COLO829 (cell line): ENCODE results near the gene ENOSF1.
"Not testable (repeated sequence)": the region's sequence is repeated elsewhere in the genome, so short reads cannot be mapped to it uniquely, and the experiment has no call there.

ENCODE experiments used
- DNase-seq: peaks from one replicate; pipeline ENCODE4 v3.0.0; 2012; ENCODE audit warnings: low spot score

Gene ENOSF1

GRCh38 chr18:706405-706804 is 6.0 kb downstream of the ENOSF1 start:
- no peak for DNase-seq

DNA sequence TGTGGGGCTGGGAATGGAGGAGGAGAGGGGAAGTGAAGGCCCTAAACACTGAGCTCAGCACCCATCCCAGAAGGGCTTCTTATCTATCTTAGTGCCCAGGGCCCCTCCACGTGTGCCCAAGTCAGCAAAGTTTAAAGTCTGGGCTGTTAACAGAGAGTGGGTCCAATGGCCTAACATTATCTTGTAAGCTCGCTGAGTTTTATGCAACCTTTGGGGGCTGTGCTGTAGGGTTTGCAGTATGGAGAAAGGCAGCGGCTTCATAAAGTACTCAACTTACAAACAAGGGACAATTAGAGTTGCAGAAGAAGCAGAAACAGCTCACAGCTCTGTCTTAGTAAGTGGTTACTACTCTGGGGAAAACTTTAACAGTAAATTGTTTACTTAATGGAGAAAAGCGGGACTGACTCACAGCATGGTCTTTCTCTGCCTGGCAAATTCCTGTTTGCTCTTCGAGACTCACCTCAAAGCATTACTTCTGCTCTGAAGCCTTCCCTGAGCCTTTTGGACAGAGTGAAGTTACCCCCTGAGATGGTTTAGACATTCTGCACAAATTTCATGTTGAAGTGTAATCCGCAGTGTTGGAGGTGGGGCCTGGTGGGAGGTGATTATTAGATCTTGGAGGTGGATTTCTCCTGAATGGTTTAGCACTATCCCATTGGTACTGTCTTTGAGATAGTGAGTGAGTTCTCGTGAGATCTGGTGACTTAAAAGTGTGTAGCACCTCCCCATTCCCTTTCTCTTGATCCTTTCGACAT is 9.0 kb downstream of the ENOSF1 start:
- no peak for DNase-seq

GRCh38 chr18:697800-698199 is 14.6 kb downstream of the ENOSF1 start:
- no peak for DNase-seq

- DNase-seq: no peak
These were observed 15.4 kb downstream of the ENOSF1 start for GRCh38 chr18:697012-697411.

- no peak for DNase-seq
These were observed 18.8 kb downstream of the ENOSF1 start for GRCh38 chr18:693466-694187.

GRCh38 chr18:692824-693223 is 19.6 kb downstream of the ENOSF1 start:
- DNase-seq: no peak

- DNase-seq: no peak
These were observed 24.1 kb downstream of the ENOSF1 start for GRCh38 chr18:688323-688722.

- no peak for DNase-seq
These were observed 25.9 kb downstream of the ENOSF1 start for GRCh38 chr18:686339-687111.

GRCh38 chr18:685438-685837 is 27.0 kb downstream of the ENOSF1 start:
- no peak for DNase-seq

GRCh38 chr18:683531-683930 is 28.9 kb downstream of the ENOSF1 start:
- no peak for DNase-seq

GRCh38 chr18:682833-683232 is 29.6 kb downstream of the ENOSF1 start:
- DNase-seq: no peak

GRCh38 chr18:682416-682815 is 30.0 kb downstream of the ENOSF1 start:
- DNase-seq: not testable (repeated sequence)

GRCh38 chr18:681985-682384 is 30.4 kb downstream of the ENOSF1 start:
- DNase-seq: no peak

DNA sequence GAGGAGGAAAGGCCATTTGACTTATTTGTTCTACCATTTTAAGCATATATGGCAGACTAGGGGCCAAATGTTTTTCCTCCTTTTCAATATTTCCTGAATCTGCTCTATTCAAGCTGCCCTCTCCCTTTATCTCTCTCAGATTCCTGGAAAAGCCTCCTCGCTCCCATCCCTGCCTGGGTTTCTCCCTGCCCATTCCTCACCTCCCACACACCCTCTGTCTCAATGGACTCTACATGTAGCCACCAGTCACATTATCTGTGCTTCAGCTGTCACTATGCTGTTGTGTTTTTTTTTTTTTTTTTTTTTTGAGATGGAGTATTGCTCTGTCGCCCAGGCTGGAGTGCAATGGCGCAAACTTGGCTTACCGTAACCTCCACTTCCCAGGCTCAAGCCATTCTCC is 32.0 kb downstream of the ENOSF1 start:
- DNase-seq: no peak

- DNase-seq: no peak
These were observed 32.9 kb downstream of the ENOSF1 start for GRCh38 chr18:679516-679915.

GRCh38 chr18:678482-679182 is 33.8 kb downstream of the ENOSF1 start:
- no peak for DNase-seq

GRCh38 chr18:677951-678381 is 34.5 kb downstream of the ENOSF1 start:
- peak; percentile 64 for DNase-seq

- DNase-seq: no peak
These were observed 35.3 kb downstream of the ENOSF1 start for GRCh38 chr18:677145-677544.

GRCh38 chr18:676736-677135 is 35.7 kb downstream of the ENOSF1 start:
- DNase-seq: no peak

DNA sequence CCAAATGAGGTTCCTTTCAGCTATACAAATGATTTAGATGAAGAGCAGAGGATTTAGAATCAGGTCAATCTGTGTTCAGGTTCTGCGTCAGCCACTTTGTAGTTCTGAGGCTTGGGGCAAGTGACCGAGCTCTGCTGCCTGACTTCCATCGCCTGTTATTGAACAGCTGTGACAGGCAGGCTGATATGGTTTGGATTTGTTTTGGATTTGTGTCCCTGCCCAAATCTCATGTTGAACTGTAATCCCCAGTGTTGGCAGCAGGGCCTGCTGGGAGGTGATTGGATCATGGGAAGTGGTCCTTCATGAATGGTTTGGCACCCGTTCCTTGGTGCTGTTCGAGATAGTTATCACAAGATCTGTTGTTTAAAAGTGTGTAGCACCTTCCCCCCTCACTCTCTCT is 36.4 kb downstream of the ENOSF1 start:
- no peak for DNase-seq

DNA sequence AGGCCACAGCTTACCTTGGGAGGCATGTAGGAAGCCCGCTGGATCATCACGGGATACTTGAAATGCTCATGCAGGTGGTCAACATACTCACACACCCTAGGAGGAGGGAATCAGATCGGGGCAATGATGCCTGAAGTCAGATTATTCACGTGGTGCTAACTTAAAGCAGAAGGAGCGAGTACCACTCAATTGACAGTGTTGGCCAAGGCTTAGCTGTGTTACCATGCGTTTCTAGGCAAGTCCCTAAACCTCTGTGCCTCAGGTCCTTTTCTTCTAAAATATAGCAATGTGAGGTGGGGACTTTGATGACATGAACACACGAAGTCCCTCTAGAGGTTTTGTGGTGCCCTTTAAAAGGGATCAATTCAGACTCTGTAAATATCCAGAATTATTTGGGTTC is 37.1 kb downstream of the ENOSF1 start:
- no peak for DNase-seq

DNA sequence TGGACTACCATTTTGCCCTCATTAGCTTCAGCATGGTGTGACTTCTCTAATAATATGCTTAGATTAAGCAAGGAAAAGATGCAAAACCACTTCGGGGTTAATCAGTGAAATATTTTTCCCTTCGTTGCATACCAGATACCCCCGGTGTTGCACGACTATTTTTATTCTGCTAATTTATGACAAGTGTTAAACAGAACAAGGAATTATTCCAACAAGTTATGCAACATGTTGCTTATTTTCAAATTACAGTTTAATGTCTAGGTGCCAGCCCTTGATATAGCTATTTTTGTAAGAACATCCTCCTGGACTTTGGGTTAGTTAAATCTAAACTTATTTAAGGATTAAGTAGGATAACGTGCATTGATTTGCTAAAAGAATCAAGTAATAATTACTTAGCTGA is 38.7 kb downstream of the ENOSF1 start:
- no peak for DNase-seq
